OCI-LY3 (cell line): ENCODE measurements around the gene MRNIP.

Source experiments
- H2AFZ ChIP-seq: fragments of 200-600, 300-600 bp; shearing (Covaris generic); 2 replicates; pipeline ENCODE4 v1.6.0; 2014; ENCODE audit warnings: antibody characterized with exemption, low read depth, low read length
- H3K27ac ChIP-seq: fragments of 200-600, 300-600 bp; sonication (generic); 2 replicates; pipeline ENCODE4 v1.5.1; 2014; ENCODE audit warnings: mild to moderate bottlenecking, low read length, moderate library complexity, mixed read lengths
- H3K27me3 ChIP-seq: fragments of 200-600, 300-600 bp; sonication (generic); 2 replicates; pipeline ENCODE4 v1.6.1; 2014; ENCODE audit warnings: low read depth, low read length, mixed read lengths
- H3K36me3 ChIP-seq: fragments of 200-600, 300-600 bp; sonication (generic); replicated peaks from 2 replicates; pipeline ENCODE3; 2014; ENCODE audit warnings: low read depth, low read length, mixed read lengths
- H3K4me1 ChIP-seq: fragments of 300-600, 200-600 bp; sonication (generic); 2 replicates; pipeline ENCODE4 v1.6.1; 2014; ENCODE audit warnings: low read length, mixed read lengths
- H3K4me2 ChIP-seq: fragments of 200-600, 300-600 bp; sonication (generic); 2 replicates; pipeline ENCODE4 v1.6.1; 2014; ENCODE audit warnings: low read length, mixed read lengths
- H3K4me3 ChIP-seq: fragments of 300-600, 200-600 bp; sonication (generic); 2 replicates; pipeline ENCODE4 v1.5.1; 2014; ENCODE audit warnings: antibody characterized with exemption, mild to moderate bottlenecking, low read length, moderate library complexity
- H3K79me2 ChIP-seq: fragments of 300-600, 200-600 bp; shearing (Covaris generic); 2 replicates; pipeline ENCODE4 v1.6.1; 2014; ENCODE audit warnings: mild to moderate bottlenecking, low read length, mixed read lengths
- H3K9ac ChIP-seq: fragments of 300-600, 200-600 bp; shearing (Covaris generic); 2 replicates; pipeline ENCODE4 v1.6.0; 2014; ENCODE audit warnings: mild to moderate bottlenecking, low read length, moderate library complexity
- H3K9me3 ChIP-seq: fragments of 200-600, 300-600 bp; shearing (Covaris generic); 2 replicates; pipeline ENCODE4 v1.6.1; 2014; ENCODE audit warnings: low read length, mixed read lengths; ENCODE audit not compliant: insufficient read depth
- H4K20me1 ChIP-seq: fragments of 200-600, 300-600 bp; sonication (generic); 2 replicates; pipeline ENCODE4 v1.6.1; 2016; ENCODE audit warnings: low read length, mixed read lengths; ENCODE audit not compliant: insufficient read depth
- EZH2phosphoT487 ChIP-seq: fragments of 200-600 bp; shearing (Covaris generic); IDR thresholded peaks from 2 replicates; pipeline ENCODE4 v1.6.1; 2018; ENCODE audit warnings: antibody characterized with exemption, mixed run types, low read depth
- TF ChIP-seq, protein P1 (sequence below): fragments of 200-600, 300-600 bp; sonication (generic); IDR thresholded peaks from 2 replicates; pipeline ENCODE4 v1.5.1; 2014; ENCODE audit warnings: antibody characterized with exemption, low read length, low read depth

Gene MRNIP

GRCh38 chr5:179890751-179891682 lies 32.4 kb upstream of the MRNIP start:
- peaks cover 85% of the 10 kb centered on the region for H3K36me3 ChIP-seq
- H3K27ac ChIP-seq = no peak overlapping the region
- no peaks in the 10 kb centered on the region for H3K4me1 ChIP-seq
- TF ChIP-seq EZH2phosphoT487 = no peak
- TF ChIP-seq, protein P1, sequence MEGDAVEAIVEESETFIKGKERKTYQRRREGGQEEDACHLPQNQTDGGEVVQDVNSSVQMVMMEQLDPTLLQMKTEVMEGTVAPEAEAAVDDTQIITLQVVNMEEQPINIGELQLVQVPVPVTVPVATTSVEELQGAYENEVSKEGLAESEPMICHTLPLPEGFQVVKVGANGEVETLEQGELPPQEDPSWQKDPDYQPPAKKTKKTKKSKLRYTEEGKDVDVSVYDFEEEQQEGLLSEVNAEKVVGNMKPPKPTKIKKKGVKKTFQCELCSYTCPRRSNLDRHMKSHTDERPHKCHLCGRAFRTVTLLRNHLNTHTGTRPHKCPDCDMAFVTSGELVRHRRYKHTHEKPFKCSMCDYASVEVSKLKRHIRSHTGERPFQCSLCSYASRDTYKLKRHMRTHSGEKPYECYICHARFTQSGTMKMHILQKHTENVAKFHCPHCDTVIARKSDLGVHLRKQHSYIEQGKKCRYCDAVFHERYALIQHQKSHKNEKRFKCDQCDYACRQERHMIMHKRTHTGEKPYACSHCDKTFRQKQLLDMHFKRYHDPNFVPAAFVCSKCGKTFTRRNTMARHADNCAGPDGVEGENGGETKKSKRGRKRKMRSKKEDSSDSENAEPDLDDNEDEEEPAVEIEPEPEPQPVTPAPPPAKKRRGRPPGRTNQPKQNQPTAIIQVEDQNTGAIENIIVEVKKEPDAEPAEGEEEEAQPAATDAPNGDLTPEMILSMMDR = no peak
- H4K20me1 ChIP-seq = no peaks in the 10 kb centered on the region
- no peak overlapping the region for H2AFZ ChIP-seq
- no peaks in the 10 kb centered on the region for H3K79me2 ChIP-seq
- H3K27me3 ChIP-seq = no peaks in the 10 kb centered on the region
- H3K9ac ChIP-seq = no peak overlapping the region
- H3K9me3 ChIP-seq = no peaks in the 10 kb centered on the region
- no peak overlapping the region for H3K4me2 ChIP-seq
- no peak overlapping the region for H3K4me3 ChIP-seq

DNA sequence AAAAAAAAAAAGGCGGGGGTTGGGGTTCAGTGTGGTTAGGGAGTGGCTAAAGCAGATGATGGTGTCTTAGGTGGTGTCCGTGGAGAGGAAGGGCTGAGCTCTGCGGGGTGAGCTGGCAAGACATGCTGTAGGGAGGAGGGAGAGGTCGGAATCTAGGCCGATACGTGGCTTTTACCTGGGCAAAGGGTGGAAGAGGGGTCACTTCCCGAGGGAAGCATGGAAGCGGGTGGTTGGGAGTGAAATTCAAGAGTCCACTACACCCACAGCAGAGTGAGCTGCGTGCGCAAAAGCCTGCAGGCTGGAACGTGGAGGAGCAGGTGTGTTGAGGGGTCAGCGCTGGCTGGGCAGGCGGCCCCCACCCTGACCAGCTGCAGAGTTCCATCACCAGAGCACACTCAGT lies 31.3 kb upstream of the MRNIP start:
- no peak overlapping the region for H3K9ac ChIP-seq

DNA sequence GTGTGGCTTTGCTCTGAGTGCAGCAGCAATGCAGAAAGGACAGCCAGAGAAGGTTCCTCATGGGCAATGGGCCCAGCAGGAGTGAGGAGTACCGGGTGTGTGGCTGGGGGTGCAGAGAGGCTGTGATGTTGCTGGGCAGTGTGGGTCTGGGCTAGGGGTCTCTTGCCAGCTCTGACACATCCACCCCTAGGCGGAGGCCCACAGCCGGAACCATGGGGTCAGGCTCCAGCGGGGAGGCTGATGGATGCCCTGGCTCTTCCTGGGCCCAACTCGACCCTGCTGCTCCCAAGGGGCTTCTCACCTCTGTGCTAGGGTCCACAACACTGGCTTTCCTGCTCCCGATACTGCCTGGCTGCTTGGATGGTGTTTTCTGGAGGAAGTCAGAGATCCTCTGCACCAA lies 29.2 kb upstream of the MRNIP start:
- H3K4me2 ChIP-seq = no peak overlapping the region
- no peak overlapping the region for H3K27ac ChIP-seq
- no peak overlapping the region for H3K4me3 ChIP-seq
- H2AFZ ChIP-seq = no peak overlapping the region
- no peaks in the 10 kb centered on the region for H3K27me3 ChIP-seq
- peaks cover 94% of the 10 kb centered on the region for H3K36me3 ChIP-seq
- H3K9me3 ChIP-seq = peaks cover 14% of the 10 kb centered on the region; the same call in 1 of the 2 replicates
- TF ChIP-seq, protein P1 = no peak
- TF ChIP-seq EZH2phosphoT487 = no peak
- H3K4me1 ChIP-seq = no peaks in the 10 kb centered on the region
- H3K79me2 ChIP-seq = no peaks in the 10 kb centered on the region
- H3K9ac ChIP-seq = no peak overlapping the region
- no peaks in the 10 kb centered on the region for H4K20me1 ChIP-seq

More for the DNA sequence above, 31.3 kb upstream of the MRNIP start:
- no peak for TF ChIP-seq EZH2phosphoT487
- TF ChIP-seq, protein P1 = no peak
- H3K4me1 ChIP-seq = no peaks in the 10 kb centered on the region
- no peaks in the 10 kb centered on the region for H3K79me2 ChIP-seq
- no peak overlapping the region for H2AFZ ChIP-seq
- no peaks in the 10 kb centered on the region for H4K20me1 ChIP-seq
- no peaks in the 10 kb centered on the region for H3K27me3 ChIP-seq
- no peak overlapping the region for H3K4me2 ChIP-seq
- H3K36me3 ChIP-seq = peaks cover 88% of the 10 kb centered on the region
- H3K4me3 ChIP-seq = no peak overlapping the region
- H3K9me3 ChIP-seq = no peaks in the 10 kb centered on the region; the same call in 1 of the 2 replicates
- no peak overlapping the region for H3K27ac ChIP-seq

GRCh38 chr5:179887095-179887494 lies 28.5 kb upstream of the MRNIP start:
- no peak for TF ChIP-seq EZH2phosphoT487
- TF ChIP-seq, protein P1 = no peak
- Histone ChIP-seq H3K9ac (no peak overlapping the region), H3K4me2 (no peak overlapping the region), H4K20me1 (no peaks in the 10 kb centered on the region), H3K4me3 (no peak overlapping the region), H3K27me3 (no peaks in the 10 kb centered on the region), H3K36me3 (peaks cover 94% of the 10 kb centered on the region), H3K79me2 (no peaks in the 10 kb centered on the region), H3K4me1 (no peaks in the 10 kb centered on the region), H3K27ac (no peak overlapping the region), H2AFZ (no peak overlapping the region), H3K9me3 (peaks cover 19% of the 10 kb centered on the region; the same call in 1 of the 2 replicates)
